Osteocyte (in vitro differentiated cells): ENCODE measurements around the gene UGGT2. TPM values are rescaled to one million over a fixed set of nuclear protein-coding genes. Genes with fewer than 3 reads are reported as not detected.
"Not testable (repeated sequence)": the region's sequence is repeated elsewhere in the genome, so short reads cannot be mapped to it uniquely, and the experiment has no call there.

Experiments used
- DNase-seq: peaks from one replicate; pipeline ENCODE4 v3.0.0; 2021; ENCODE audit warnings: mixed read lengths; ENCODE audit not compliant: unreplicated experiment; ENCODE audit errors: extremely low spot score
- H3K27ac Mint-ChIP-seq: one replicate; pipeline ENCODE4 v1.8.0; 2021; ENCODE audit warnings: mild to moderate bottlenecking, mixed read lengths; ENCODE audit not compliant: unreplicated experiment
- H3K27me3 Mint-ChIP-seq: one replicate; pipeline ENCODE4 v1.8.0; 2021; ENCODE audit warnings: mixed read lengths; ENCODE audit not compliant: unreplicated experiment
- H3K36me3 Mint-ChIP-seq: one replicate; pipeline ENCODE4 v1.8.0; 2021; ENCODE audit warnings: mixed read lengths; ENCODE audit not compliant: unreplicated experiment
- H3K4me1 Mint-ChIP-seq: one replicate; pipeline ENCODE4 v1.8.0; 2021; ENCODE audit warnings: mixed read lengths; ENCODE audit not compliant: unreplicated experiment
- H3K4me3 Mint-ChIP-seq: one replicate; pipeline ENCODE4 v1.8.0; 2021; ENCODE audit warnings: mild to moderate bottlenecking, moderate library complexity, mixed read lengths; ENCODE audit not compliant: unreplicated experiment
- H3K9me3 Mint-ChIP-seq: one replicate; pipeline ENCODE4 v1.8.0; 2021; ENCODE audit warnings: mixed read lengths; ENCODE audit not compliant: unreplicated experiment
- CTCF ChIP-seq: fragments of 200-600 bp; sonication (generic); IDR thresholded peaks from 2 replicates; pipeline ENCODE4 v1.5.0; 2021; ENCODE audit warnings: antibody characterized with exemption, mild to moderate bottlenecking, moderate library complexity
- total RNA-seq: library from RNA; stranded (reverse); gene quantifications from 2 replicates; pipeline ENCODE4 v1.2.1, GENCODE V29; 2021

UGGT2 gene
- total RNA-seq, 1 donor from 2014 or later, result 34.1 TPM

DNA sequence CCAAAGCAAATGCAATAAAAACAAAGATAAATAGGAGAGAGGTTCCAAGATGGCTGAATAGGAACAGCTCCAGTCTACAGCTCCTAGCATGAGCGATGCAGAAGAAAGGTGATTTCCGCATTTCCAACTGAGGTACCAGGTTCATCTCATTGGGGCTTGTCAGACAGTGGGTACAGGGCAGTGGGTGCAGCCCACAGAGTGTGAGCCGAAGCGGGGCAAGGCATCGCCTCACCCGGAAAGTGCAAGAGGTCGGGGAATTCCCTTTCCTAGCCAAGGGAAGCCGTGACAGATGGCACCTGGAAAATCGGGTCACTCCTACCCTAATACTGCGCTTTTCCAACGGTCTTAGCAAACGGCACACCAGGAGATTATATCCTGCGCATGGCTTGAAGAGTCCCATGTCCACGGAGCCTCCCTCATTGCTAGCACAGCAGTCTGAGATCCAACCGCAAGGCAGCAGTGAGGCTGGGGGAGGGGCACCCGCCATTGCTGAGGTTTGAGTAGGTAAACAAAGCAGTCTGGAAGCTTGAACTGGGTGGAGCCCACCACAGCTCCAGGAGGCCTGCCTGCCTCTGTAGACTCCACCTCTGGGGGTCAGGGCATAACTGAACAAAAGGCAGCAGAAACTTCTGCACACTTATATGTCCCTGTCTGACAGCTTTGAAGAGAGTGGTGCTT lies 6.6 kb downstream of the UGGT2 start:
- H3K4me3 Mint-ChIP-seq, H3K27me3 Mint-ChIP-seq, H3K36me3 Mint-ChIP-seq, DNase-seq, H3K4me1 Mint-ChIP-seq, H3K27ac Mint-ChIP-seq: not testable (repeated sequence)
- H3K9me3 Mint-ChIP-seq, result peaks cover 23% of the 10 kb centered on the region

DNA sequence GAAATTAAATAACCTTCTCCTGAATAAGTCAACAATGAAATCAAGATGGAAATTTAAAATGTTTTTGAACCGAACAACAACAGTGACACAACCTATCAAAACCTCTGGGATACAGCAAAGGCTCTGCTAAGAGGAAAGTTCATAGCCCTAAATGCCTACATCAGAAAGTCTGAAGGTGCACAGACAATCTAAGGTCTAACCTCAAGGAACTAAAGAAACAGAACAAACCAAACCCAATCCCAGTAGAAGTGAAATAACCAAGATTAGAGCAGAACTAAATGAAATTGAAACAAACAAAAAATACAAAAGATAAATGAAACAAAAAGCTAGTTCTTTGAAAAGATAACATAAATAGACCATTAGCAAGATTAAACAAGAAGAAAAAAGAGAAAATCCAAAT lies 9.0 kb downstream of the UGGT2 start:
- Mint-ChIP-seq H3K36me3 (peaks cover 12% of the 10 kb centered on the region), H3K9me3 (peaks cover 23% of the 10 kb centered on the region), H3K27ac (no peak overlapping the region), H3K4me3 (no peak overlapping the region), H3K27me3 (no peaks in the 10 kb centered on the region), H3K4me1 (peaks cover 7% of the 10 kb centered on the region)
- no peak for TF ChIP-seq CTCF
- DNase-seq, result no peak

GRCh38 chr13:96041326-96042110 lies 11.7 kb downstream of the UGGT2 start:
- Mint-ChIP-seq H3K4me3 (no peak overlapping the region), H3K9me3 (peaks cover 23% of the 10 kb centered on the region), H3K27ac (no peak overlapping the region), H3K4me1 (peaks cover 7% of the 10 kb centered on the region), H3K27me3 (no peaks in the 10 kb centered on the region), H3K36me3 (peaks cover 12% of the 10 kb centered on the region)
- no peak for DNase-seq
- TF ChIP-seq CTCF, result no peak

- peaks cover 1% of the 10 kb centered on the region for H3K4me1 Mint-ChIP-seq
- H3K36me3 Mint-ChIP-seq, result peaks cover 4% of the 10 kb centered on the region
These were observed 16.7 kb downstream of the UGGT2 start for GRCh38 chr13:96036515-96036914.

DNA sequence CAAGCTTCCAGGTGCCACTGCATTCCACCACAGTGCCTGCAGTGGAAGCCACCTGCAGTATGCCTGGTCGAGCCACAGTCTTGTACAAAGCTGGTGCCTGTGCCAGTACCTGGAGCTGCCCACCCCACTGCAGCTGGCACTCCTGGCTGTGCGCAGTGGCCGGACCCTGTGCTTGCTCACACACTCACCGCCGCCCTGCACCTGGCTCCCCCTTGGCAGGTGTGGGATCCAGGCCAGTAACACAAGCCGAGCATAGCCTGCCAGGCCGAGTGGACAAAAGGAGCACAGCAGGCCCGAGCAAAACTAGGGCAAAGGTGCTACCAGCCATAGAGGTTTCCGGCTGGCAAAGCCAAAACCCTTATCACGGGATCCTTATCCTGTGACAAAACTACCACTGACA lies 18.5 kb downstream of the UGGT2 start:
- H3K4me1 Mint-ChIP-seq, result no peaks in the 10 kb centered on the region
- H3K9me3 Mint-ChIP-seq, result no peaks in the 10 kb centered on the region
- no peak for TF ChIP-seq CTCF
- H3K27ac Mint-ChIP-seq, result no peak overlapping the region
- DNase-seq, result no peak
- peaks cover 9% of the 10 kb centered on the region for H3K36me3 Mint-ChIP-seq
- no peaks in the 10 kb centered on the region for H3K27me3 Mint-ChIP-seq
- H3K4me3 Mint-ChIP-seq, result no peak overlapping the region

More at GRCh38 chr13:96036515-96036914, 16.7 kb downstream of the UGGT2 start:
- Mint-ChIP-seq H3K27ac (no peak overlapping the region), H3K9me3 (no peaks in the 10 kb centered on the region), H3K4me3 (no peak overlapping the region), H3K27me3 (no peaks in the 10 kb centered on the region)
- no peak for DNase-seq
- no peak for TF ChIP-seq CTCF
